ENCODE data around the gene FAM216A.

- TF ChIP-seq CTCF (conservative IDR thresholded peaks at IDR 0.05; ENCODE audit: low read depth, low read length): no peak
- TF ChIP-seq FOS (IDR thresholded peaks at IDR 0.05; ENCODE audit: low read depth, low read length): no peak
- no peak for TF ChIP-seq POLR2A (IDR thresholded peaks at IDR 0.05; ENCODE audit: low read depth, low read length)
- TF ChIP-seq RAD21 (IDR thresholded peaks at IDR 0.05; ENCODE audit: low read length): no peak
Measured at GRCh38 chr12:110537605-110538409, 69.2 kb downstream of the FAM216A start.

All from IMR-90 (cell line).